ENCODE data around the gene SYTL4.
"Not testable (repeated sequence)": the region's sequence is repeated elsewhere in the genome, so short reads cannot be mapped to it uniquely, and the experiment has no call there.

DNA sequence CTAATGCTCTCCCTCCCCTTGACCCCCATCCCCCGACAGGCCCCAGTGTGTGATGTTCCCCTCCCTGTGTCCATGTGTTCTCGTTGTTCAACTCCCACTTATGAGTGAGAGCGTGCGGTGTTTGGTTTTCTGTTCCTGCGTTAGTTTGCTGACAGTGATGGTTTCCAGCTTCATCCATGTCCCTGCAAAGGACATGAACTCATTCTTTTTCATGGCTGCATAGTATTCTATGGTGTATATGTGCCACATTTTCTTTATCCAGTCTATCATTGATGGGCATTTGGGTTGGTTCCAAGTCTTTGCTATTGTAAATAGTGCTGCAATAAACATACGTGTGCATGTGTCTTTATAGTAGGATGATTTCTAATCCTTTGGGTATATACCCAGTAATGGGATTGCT is 37.5 kb upstream of the SYTL4 start:
- TF ChIP-seq, protein P1, sequence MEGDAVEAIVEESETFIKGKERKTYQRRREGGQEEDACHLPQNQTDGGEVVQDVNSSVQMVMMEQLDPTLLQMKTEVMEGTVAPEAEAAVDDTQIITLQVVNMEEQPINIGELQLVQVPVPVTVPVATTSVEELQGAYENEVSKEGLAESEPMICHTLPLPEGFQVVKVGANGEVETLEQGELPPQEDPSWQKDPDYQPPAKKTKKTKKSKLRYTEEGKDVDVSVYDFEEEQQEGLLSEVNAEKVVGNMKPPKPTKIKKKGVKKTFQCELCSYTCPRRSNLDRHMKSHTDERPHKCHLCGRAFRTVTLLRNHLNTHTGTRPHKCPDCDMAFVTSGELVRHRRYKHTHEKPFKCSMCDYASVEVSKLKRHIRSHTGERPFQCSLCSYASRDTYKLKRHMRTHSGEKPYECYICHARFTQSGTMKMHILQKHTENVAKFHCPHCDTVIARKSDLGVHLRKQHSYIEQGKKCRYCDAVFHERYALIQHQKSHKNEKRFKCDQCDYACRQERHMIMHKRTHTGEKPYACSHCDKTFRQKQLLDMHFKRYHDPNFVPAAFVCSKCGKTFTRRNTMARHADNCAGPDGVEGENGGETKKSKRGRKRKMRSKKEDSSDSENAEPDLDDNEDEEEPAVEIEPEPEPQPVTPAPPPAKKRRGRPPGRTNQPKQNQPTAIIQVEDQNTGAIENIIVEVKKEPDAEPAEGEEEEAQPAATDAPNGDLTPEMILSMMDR (conservative IDR thresholded peaks at IDR 0.05; ENCODE audit: low read length), result not testable (repeated sequence)
- TF ChIP-seq EZH2phosphoT487 (IDR thresholded peaks at IDR 0.05; ENCODE audit: borderline replicate concordance, low read depth, low read length), result not testable (repeated sequence)

Data from OCI-LY7 (cell line).